CD4-positive, alpha-beta T cell treated with Interleukin-1 beta for 1 hour (primary cell): ENCODE data around the gene HES7.
A peak's percentile ranks its signal among the peaks of the same experiment; 100 is the strongest.
"Not testable (repeated sequence)": the region's sequence is repeated elsewhere in the genome, so short reads cannot be mapped to it uniquely, and the experiment has no call there.

Source experiments
- DNase-seq, 2 donors: peaks; one replicate each; pipeline ENCODE4 v3.0.0-alpha.2; 2020 to 2022

The HES7 gene

GRCh38 chr17:8123695-8124349 is at the start of gene HES7:
Gene HES7, minus strand, starts transcription at chr17:8124106. Its CDS starts 22 bp downstream, at chr17:8124084.
- DNase-seq, result no peak

GRCh38 chr17:8173056-8173870 is 49.4 kb upstream of the HES7 start:
- peak; percentile 90 to 91 for DNase-seq

DNA sequence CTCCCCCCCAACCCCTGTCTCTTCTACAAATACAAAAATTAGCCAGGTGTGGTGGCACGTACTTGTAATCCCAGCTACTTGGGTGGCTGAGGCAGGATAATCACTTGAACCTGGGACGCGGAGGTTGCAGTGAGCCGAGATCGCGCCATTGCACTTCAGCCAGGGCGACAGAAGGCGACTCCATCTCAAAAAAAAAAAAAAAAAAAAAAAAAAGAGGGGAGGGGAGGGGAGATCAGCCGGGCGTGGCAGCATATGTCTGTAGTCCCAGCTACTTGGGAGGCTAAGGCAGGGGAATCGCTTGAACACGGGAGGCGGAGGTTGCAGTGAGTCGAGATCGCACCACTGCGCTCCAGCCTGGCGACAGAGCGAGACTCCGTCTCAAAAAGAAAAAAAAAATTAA is 46.3 kb upstream of the HES7 start:
- DNase-seq, result not testable (repeated sequence)

- DNase-seq, result no peak
Measured at GRCh38 chr17:8167526-8167925, 43.6 kb upstream of the HES7 start.

GRCh38 chr17:8166731-8167130 is 42.8 kb upstream of the HES7 start:
- no peak for DNase-seq

DNA sequence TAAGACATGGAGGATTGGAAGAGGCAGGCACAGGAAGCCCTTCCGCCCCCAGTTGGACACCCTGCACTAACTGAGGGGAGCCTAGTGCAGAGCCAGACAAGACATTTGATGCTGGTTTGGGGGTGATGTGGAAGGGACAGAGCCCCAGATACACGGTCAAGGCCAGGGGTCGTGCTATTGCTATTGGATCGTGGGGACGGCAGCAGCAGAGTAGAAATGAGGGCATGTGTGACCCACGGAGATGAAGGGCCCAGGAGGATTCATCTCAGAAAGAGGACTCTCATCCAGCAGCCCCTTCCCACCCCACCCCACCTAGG is 40.9 kb upstream of the HES7 start:
- no peak for DNase-seq

- peak; percentile 78 to 81 for DNase-seq
Measured at GRCh38 chr17:8163978-8164814, 40.3 kb upstream of the HES7 start.

GRCh38 chr17:8162997-8163977 is 39.4 kb upstream of the HES7 start:
- DNase-seq, result no peak

DNA sequence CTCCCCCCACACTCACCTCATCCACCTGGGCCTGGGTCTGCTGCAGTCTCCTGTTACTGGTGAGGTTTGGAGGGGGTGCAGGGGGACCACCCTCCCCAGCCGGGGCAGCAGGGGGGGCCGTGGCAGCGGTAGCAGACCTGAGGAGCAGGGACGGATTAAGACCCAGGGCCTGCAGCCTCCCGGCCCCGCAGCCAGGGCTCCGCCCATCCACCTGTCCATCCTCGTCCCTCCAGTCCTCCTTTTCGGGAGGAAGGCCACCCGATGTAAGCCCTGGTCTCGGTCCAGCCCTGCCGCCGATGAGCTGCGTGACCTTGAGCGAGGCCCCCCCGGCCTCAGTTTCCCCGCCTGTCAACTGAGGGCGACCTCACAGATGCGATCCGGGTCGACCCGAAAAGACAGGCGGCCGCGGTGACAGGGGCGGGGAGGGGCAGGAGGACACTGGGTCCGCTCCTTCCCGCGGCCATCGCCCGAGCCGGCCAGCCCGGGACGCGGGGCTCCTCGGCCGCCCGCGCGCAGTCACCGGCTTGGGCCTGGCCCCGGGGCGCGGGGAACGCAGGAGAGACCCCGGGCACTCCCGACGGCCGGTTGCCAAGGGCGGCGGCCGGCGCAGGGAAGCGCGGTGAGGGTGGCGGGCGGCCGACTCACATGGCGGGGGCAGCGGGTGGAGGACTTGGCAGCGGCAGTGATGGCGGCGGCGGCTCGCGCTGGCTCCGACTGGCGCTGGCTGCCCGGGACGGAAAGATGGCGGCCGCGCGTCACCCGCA is 38.5 kb upstream of the HES7 start, which contains the start of gene VAMP2:
VAMP2 (minus strand) TSS at position 716 of the 764 bp plus-strand sequence; CDS start at position 647, 69 bp downstream.
- DNase-seq, result peak; percentile 86

DNA sequence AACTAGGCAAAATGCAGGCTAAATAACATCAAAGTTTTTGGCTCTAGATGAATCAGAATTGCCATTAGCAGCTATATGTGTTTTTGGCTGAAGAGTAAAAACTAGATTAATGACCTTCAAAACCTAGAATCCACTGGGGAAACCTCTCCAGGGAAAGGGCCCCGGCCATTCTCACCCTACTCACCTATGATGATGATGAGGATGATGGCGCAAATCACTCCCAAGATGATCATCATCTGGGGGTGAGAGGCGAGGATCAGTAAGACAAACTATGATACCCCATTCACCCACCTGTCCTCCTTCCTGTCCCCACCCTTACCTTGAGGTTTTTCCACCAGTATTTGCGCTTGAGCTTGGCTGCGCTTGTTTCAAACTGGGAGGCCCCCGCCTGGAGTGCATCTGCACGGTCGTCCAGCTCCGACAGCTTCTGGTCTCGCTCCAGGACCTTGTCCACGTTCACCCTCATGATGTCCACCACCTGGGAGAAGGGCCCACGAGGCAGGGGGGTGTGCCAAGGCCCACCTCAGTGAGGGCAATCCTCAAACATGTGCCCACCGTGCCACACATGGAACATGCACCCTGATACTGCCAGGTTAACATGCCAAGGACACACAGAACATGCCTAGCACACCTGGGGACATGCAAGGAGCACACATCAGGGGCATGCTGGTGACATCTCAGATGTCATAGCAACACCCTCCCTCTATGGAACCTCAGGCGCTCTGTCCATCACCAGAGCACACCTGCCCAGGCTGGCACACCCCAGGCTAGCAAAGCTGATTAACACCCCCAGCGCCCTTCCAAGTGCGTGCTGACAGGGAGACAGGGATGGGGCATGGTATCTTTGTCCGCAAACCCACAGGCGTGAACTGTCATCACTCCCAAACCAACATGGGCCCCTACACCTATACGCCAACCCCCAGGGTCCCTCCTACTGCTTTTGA is 37.7 kb upstream of the HES7 start:
- peak in 1 of 2 donors; percentile 36 for DNase-seq

GRCh38 chr17:8160741-8161221 is 36.9 kb upstream of the HES7 start:
- peak in 1 of 2 donors; percentile 28 for DNase-seq

DNA sequence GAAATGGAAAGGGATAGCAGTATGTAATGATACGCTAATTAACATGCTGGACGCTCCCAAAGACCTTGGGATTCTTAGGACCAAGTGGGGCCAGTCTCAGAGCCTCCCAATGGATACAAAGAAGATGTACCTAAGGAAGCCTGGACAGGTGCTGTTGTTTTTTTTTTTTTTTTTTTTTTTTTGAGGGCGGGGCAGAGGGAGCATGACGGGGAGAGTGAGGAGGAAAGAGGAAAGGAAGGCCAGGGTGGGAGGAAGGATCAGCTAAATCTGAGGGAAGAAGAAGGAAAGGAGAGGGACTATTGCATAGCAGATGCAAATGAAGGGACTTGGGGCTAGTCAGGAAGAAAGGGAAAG is 36.3 kb upstream of the HES7 start:
- peak in 1 of 2 donors; percentile 4 for DNase-seq

DNA sequence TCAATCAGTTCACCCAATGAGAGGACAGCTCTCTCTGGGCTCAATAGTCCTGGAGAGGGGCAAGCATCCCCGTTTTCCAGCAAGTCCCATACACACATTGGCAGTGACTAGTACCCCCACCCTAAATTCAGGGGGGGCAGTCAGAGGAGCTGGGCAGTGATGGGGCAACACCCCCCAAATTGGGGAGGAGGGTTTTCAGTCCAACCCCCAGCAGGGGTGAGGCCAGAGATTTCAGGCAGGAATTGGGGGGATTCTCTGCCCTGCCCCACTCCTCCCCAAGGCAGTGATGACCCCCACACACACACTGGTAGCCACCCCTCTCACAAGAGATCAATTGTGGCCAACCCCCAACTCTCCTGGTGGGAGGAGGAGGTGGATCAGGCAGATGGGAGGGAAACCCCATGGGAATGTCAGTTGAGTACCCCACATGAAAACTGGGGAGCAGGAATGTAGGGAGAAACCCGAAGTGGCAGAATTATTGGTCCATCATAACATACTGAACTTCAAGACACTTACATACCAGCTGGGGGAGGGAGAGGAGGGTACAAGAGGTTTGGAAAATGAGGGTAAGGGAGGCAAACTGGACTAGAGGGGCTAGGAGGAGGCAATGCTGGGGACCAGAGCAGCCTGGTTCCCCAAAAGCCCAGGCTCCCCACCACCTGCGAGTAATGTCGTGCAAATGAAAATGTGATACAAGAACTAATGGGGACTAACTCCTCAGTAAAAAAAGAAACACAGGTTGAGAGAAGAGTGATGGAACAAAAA is 35.7 kb upstream of the HES7 start:
- DNase-seq, result no peak

- DNase-seq, result peak in 1 of 2 donors; percentile 12
Measured at GRCh38 chr17:8159032-8159400, 35.1 kb upstream of the HES7 start.

GRCh38 chr17:8158267-8159031 is 34.5 kb upstream of the HES7 start:
- DNase-seq, result peak; percentile 89 to 90

DNA sequence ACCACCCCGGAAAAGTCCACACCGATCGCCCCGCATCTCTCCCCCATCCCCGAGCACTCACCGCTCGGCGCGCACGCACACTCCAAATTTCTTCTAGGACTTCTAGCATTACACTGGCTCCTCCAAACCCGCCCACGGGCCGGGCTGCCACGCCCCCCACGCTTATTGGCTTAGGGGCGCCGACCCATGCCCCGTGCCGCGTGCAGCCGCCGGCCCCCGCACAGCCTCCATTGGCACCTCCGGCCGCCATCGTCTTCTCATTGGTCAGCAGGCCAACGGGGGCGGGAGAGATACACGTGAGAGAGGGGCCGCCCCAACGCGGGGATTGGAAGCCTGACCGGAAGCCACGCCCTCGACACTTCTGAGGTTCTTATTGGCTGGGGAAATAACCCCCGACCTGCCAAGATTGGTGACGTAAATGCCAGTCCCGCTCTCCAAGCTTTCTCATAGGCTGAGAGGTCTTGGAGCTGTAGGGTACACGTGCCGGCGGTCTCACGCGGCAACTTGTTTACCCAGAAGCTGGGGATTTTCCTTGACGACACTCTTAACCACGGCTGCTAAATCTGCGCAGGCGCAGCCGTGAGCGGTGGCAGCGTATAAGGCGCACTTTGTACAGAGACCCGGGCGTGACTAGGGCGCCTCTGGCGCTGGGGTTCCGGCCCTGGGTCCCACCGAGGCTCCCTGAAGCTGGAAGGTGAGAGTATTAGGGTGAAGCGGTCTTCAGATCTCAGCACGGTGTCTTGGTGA is 32.5 kb upstream of the HES7 start:
- DNase-seq, result peak; percentile 100

- DNase-seq, result no peak
Measured at GRCh38 chr17:8155996-8156245, 32.0 kb upstream of the HES7 start.
